Measurements from ENCODE around the gene MRPL37. TPM values are rescaled to one million over a fixed set of nuclear protein-coding genes. Genes with fewer than 3 reads are reported as not detected.

The MRPL37 gene
- polyA plus RNA-seq, 1 donor (not counting 4 experiments of a cell fraction or from before 2014, with no cell fraction given) = 30.9 TPM

DNA sequence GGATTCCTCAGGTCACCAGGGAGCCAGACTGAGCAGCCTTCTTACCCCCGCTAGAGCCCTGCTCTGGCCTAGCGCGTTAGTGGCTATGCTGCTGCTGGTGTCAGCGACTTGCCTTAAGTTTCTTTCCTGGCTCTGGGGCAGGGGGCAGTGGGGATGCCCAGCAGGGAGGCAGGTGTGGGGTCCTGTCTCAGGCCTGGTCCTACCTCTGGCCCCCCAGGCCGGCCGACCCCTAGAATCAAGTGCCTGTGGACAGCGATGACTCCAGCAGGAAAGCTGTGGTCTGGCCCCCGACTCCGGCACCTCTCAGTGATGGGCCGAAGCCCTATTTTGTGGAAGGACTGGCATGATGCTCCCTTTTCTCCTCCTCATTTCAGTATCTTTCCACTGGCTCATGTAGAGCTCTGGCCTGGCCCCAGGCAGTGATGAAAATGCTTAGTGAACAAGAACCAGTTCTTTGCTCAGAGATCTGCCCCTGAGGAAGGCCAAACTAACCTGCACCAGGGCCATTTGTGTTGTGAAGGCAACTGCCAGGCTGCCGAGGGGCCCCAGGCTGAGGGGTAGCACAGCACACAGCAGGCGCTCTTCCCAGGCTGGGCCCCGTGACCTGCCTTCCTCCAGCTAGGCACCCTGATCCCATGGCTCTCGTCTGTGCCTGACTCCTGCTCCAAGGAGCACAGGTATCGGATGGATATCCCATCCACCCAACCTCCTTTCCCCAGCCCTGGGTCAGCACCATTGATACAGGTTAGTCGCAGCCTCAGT is 23.7 kb downstream of the MRPL37 start:
- Histone ChIP-seq H3K9me1 (ENCODE audit: control insufficient read depth, extremely low read depth, insufficient read depth, low read length) (no peaks in the 10 kb centered on the region), H4K20me1 (ENCODE audit: control insufficient read depth, extremely low read depth, insufficient read depth, low read length) (no peaks in the 10 kb centered on the region), H3K9me3 (ENCODE audit: control insufficient read depth, low read depth, low read length) (no peaks in the 10 kb centered on the region), H3K27me3 (ENCODE audit: control insufficient read depth, extremely low read depth, insufficient read depth, low read length) (no peaks in the 10 kb centered on the region), H2AFZ (ENCODE audit: control insufficient read depth, low read length) (no peak overlapping the region), H3K4me3 (ENCODE audit: control insufficient read depth in 2 of 3, extremely low read depth in 1 of 3, insufficient read depth in 2 of 3, low read depth in 1 of 3, low read length in 3 of 3) (no peak overlapping the region), H3K79me2 (ENCODE audit: control insufficient read depth, insufficient read depth, low read length) (no peaks in the 10 kb centered on the region), H3K4me2 (ENCODE audit: control insufficient read depth, extremely low read depth, insufficient read depth, low read depth, low read length) (no peak overlapping the region), H3K9ac (ENCODE audit: control insufficient read depth, extremely low read depth, insufficient read depth, low read length) (no peak overlapping the region), H3K4me1 (ENCODE audit: control insufficient read depth, extremely low read depth, insufficient read depth, low read length) (no peaks in the 10 kb centered on the region), H3K27ac (ENCODE audit: control insufficient read depth, insufficient read depth, low read length) (no peak overlapping the region), H3K36me3 (ENCODE audit: control insufficient read depth in 2 of 2, extremely low read depth in 1 of 2, insufficient read depth in 2 of 2, low read length in 2 of 2) (peaks cover 7 to 8% of the 10 kb centered on the region in 2 experiments)
- dilution Hi-C loops (cut with MboI; ENCODE audit: extremely low pct_ligation_motif_present, low sequenced_read_pairs) = no loop called here
- no peak for FAIRE-seq
- TF ChIP-seq, protein P1, sequence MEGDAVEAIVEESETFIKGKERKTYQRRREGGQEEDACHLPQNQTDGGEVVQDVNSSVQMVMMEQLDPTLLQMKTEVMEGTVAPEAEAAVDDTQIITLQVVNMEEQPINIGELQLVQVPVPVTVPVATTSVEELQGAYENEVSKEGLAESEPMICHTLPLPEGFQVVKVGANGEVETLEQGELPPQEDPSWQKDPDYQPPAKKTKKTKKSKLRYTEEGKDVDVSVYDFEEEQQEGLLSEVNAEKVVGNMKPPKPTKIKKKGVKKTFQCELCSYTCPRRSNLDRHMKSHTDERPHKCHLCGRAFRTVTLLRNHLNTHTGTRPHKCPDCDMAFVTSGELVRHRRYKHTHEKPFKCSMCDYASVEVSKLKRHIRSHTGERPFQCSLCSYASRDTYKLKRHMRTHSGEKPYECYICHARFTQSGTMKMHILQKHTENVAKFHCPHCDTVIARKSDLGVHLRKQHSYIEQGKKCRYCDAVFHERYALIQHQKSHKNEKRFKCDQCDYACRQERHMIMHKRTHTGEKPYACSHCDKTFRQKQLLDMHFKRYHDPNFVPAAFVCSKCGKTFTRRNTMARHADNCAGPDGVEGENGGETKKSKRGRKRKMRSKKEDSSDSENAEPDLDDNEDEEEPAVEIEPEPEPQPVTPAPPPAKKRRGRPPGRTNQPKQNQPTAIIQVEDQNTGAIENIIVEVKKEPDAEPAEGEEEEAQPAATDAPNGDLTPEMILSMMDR (optimal IDR thresholded peaks at IDR 0.05 in 1 of 3, IDR thresholded peaks at IDR 0.05 in 1 of 3, conservative IDR thresholded peaks at IDR 0.05 in 1 of 3; ENCODE audit: extremely low read depth in 1 of 3, insufficient read depth in 2 of 3, low read length in 3 of 3) = no peak
- TF ChIP-seq EZH2 (IDR thresholded peaks at IDR 0.05; ENCODE audit: low read length) = no peak
- DNase-seq (ENCODE audit: low read depth, low spot score) = no peak

DNA sequence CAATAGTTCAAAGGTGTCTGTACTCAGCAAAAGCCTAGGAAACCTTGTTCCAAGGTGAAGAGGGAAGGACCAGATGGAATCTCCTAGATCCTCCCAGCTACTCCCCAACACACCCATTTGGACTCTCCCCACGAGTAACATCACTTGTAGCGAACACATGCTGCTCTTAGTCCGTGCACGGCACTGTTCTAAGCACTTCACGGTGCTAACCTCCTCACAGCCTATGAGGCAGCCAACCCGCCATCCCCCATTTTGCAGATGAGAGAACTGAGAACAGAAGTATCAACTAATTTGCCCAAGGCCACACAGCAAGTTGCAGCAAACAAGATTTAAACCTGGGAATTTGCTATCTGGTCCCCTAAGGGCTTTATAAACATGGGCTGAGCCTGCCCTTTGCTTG is 24.3 kb downstream of the MRPL37 start:
- no peaks in the 10 kb centered on the region for H3K9me1 ChIP-seq (ENCODE audit: control insufficient read depth, extremely low read depth, insufficient read depth, low read length)
- H3K4me1 ChIP-seq (ENCODE audit: control insufficient read depth, extremely low read depth, insufficient read depth, low read length) = peaks cover 3% of the 10 kb centered on the region
- no peaks in the 10 kb centered on the region for H3K79me2 ChIP-seq (ENCODE audit: control insufficient read depth, insufficient read depth, low read length)
- dilution Hi-C loops (cut with MboI; ENCODE audit: extremely low pct_ligation_motif_present, low sequenced_read_pairs) = no loop called here
- no peak overlapping the region for H3K4me3 ChIP-seq (ENCODE audit: control insufficient read depth in 2 of 3, extremely low read depth in 1 of 3, insufficient read depth in 2 of 3, low read depth in 1 of 3, low read length in 3 of 3)
- no peak overlapping the region for H3K9ac ChIP-seq (ENCODE audit: control insufficient read depth, extremely low read depth, insufficient read depth, low read length)
- H3K27me3 ChIP-seq (ENCODE audit: control insufficient read depth, extremely low read depth, insufficient read depth, low read length) = no peaks in the 10 kb centered on the region
- no peaks in the 10 kb centered on the region for H3K9me3 ChIP-seq (ENCODE audit: control insufficient read depth, low read depth, low read length)
- no peak for FAIRE-seq
- peaks cover 7 to 8% of the 10 kb centered on the region in 2 experiments for H3K36me3 ChIP-seq (ENCODE audit: control insufficient read depth in 2 of 2, extremely low read depth in 1 of 2, insufficient read depth in 2 of 2, low read length in 2 of 2)
- no peak for TF ChIP-seq EZH2 (IDR thresholded peaks at IDR 0.05; ENCODE audit: low read length)
- TF ChIP-seq, protein P1 (optimal IDR thresholded peaks at IDR 0.05 in 1 of 3, IDR thresholded peaks at IDR 0.05 in 1 of 3, conservative IDR thresholded peaks at IDR 0.05 in 1 of 3; ENCODE audit: extremely low read depth in 1 of 3, insufficient read depth in 2 of 3, low read length in 3 of 3) = no peak
- no peak overlapping the region for H3K27ac ChIP-seq (ENCODE audit: control insufficient read depth, insufficient read depth, low read length)
- no peaks in the 10 kb centered on the region for H4K20me1 ChIP-seq (ENCODE audit: control insufficient read depth, extremely low read depth, insufficient read depth, low read length)
- no peak for DNase-seq (ENCODE audit: low read depth, low spot score)
- H3K4me2 ChIP-seq (ENCODE audit: control insufficient read depth, extremely low read depth, insufficient read depth, low read depth, low read length) = no peak overlapping the region
- no peak overlapping the region for H2AFZ ChIP-seq (ENCODE audit: control insufficient read depth, low read length)

Measured in keratinocyte (primary cell).